ENCODE measurements around the gene NANOS3. TPM values are rescaled to one million over a fixed set of nuclear protein-coding genes. Genes with fewer than 3 reads are reported as not detected.

The NANOS3 gene
- total RNA-seq, 2 experiments from 2014 or later: 0.56 to 1.3 TPM

- no peak for TF ChIP-seq CTCF (IDR thresholded peaks at IDR 0.05)
- no peak overlapping the region for H3K27ac Mint-ChIP-seq
- H3K27me3 Mint-ChIP-seq: no peaks in the 10 kb centered on the region
- H3K4me3 Mint-ChIP-seq: no peak overlapping the region
- peaks cover 43% of the 10 kb centered on the region for H3K36me3 Mint-ChIP-seq (ENCODE audit: low read depth)
- ChIA-PET POLR2A (interaction anchor here (1.2 to 1.3 kb wide), 2 partner anchors 31 to 57 kb away, joined by 3 read pairs; partner anchors contain the start of gene C19orf53), CTCF (no interaction called here)
- intact Hi-C loops (cut with micrococcal nuclease): no loop called here
- H3K9me3 Mint-ChIP-seq: no peaks in the 10 kb centered on the region
- H3K4me1 Mint-ChIP-seq (ENCODE audit: low read depth): peaks cover 28% of the 10 kb centered on the region
- no peak for DNase-seq
- no peak for ATAC-seq
Measured at GRCh38 chr19:13831537-13832467, 45.1 kb upstream of the NANOS3 start.

- H3K27ac Mint-ChIP-seq: peak overlapping the region; percentile 87
- ATAC-seq: peak; percentile 85
- peak overlapping the region; percentile 68 for H3K4me3 Mint-ChIP-seq
- peaks cover 39% of the 10 kb centered on the region for H3K4me1 Mint-ChIP-seq (ENCODE audit: low read depth)
- DNase-seq: peak; percentile 96
- peak; percentile 65 for TF ChIP-seq CTCF (IDR thresholded peaks at IDR 0.05)
- no peaks in the 10 kb centered on the region for H3K27me3 Mint-ChIP-seq
- intact Hi-C loops (cut with micrococcal nuclease): no loop called here
- H3K9me3 Mint-ChIP-seq: no peaks in the 10 kb centered on the region
- CTCF ChIA-PET: interaction anchor here (0.9 to 3.8 kb wide), 7 partner anchors 13 to 49 kb away, joined by 3 to 56 read pairs (median 6); partner anchors contain the start of gene ZSWIM4
- peaks cover 54% of the 10 kb centered on the region for H3K36me3 Mint-ChIP-seq (ENCODE audit: low read depth)
- POLR2A ChIA-PET: interaction anchor here (0.9 to 4.3 kb wide), 7 partner anchors 13 to 59 kb away, joined by 3 to 32 read pairs (median 3); partner anchors contain the start of genes C19orf53 and ZSWIM4
Measured at GRCh38 chr19:13833330-13834243, 43.3 kb upstream of the NANOS3 start.

DNA sequence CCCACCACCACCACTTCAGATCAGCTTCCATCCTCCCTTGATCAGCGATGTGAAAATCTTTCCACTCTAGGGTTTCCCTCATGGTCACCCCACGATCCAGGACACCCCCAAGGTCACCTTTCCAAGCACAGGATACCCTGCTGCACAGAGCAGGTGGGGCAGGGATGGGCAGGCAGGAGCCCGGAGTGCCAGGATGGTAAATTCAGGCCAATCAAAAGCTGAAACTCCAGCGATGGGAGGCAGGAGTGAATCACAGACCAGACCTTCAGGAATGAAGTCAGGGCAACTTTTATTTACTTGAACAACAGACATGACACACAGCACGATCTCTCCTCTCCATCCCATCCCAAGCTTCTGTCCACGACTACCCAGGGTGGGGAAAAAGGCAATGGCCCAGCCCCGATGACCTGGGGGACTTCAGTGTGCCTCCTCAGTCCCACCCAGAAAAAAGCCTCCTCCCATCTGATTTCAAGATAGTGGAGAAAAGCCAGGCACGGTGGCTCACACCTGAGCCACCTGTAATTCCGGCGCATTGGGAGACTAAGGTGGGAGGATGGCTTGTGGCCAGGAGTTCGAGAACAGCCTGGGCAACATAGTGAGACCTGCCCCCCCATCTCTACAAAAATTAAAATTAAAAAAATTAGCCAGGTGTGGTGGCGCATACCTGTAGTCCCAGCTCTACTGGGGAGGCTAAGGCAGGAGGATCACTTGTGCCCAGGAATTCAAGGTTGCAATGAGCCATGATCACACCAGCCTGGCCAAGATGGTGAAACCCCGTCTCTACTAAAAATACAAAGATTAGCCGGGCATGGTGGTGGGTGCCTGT is 42.5 kb upstream of the NANOS3 start:
- CTCF ChIA-PET: interaction anchor here (0.9 to 3.8 kb wide), 7 partner anchors 12 to 50 kb away, joined by 3 to 56 read pairs (median 6); partner anchors contain the start of gene ZSWIM4
- no peaks in the 10 kb centered on the region for H3K9me3 Mint-ChIP-seq
- H3K4me1 Mint-ChIP-seq (ENCODE audit: low read depth): peaks cover 43% of the 10 kb centered on the region
- peaks cover 58% of the 10 kb centered on the region for H3K36me3 Mint-ChIP-seq (ENCODE audit: low read depth)
- POLR2A ChIA-PET: interaction anchor here (0.9 to 4.3 kb wide), 5 partner anchors 12 to 59 kb away, joined by 3 to 32 read pairs (median 4); partner anchors contain the start of gene ZSWIM4
- intact Hi-C loops (cut with micrococcal nuclease): loop anchor here (5.0 kb wide), 1 partner anchor 37 kb away; the partner anchor contains the start of gene ZSWIM4
- no peak for TF ChIP-seq CTCF (IDR thresholded peaks at IDR 0.05)
- no peak for DNase-seq
- ATAC-seq: no peak
- H3K27ac Mint-ChIP-seq: peak overlapping the region; percentile 87
- H3K27me3 Mint-ChIP-seq: no peaks in the 10 kb centered on the region
- H3K4me3 Mint-ChIP-seq: peak overlapping the region; percentile 68
